GM12891 (cell line): ENCODE results near the gene MSRB1.

Experiments
- PAX5 ChIP-seq: IDR thresholded peaks from 2 replicates; pipeline ENCODE4 v1.6.1; 2011; ENCODE audit warnings: low read length, moderate library complexity, mild to moderate bottlenecking; ENCODE audit not compliant: insufficient read depth, severe bottlenecking
- POLR2A ChIP-seq: IDR thresholded peaks from 2 replicates; pipeline ENCODE4 v1.6.1; 2011; ENCODE audit warnings: low read depth, low read length, control low read depth
- POLR2AphosphoS5 ChIP-seq: IDR thresholded peaks from 2 replicates; pipeline ENCODE4 v1.6.1; 2011; ENCODE audit warnings: low read depth, low read length, control low read depth
- POU2F2 ChIP-seq: IDR thresholded peaks from 2 replicates; pipeline ENCODE4 v1.6.1; 2011; ENCODE audit warnings: low read depth, mild to moderate bottlenecking, control low read depth, low read length, moderate library complexity
- SPI1 ChIP-seq: IDR thresholded peaks from 2 replicates; pipeline ENCODE4 v1.6.1; 2011; ENCODE audit warnings: low read depth, low read length, control low read depth
- TAF1 ChIP-seq: IDR thresholded peaks from 2 replicates; pipeline ENCODE4 v1.6.1; 2011; ENCODE audit warnings: low read depth, low read length, control low read depth

- TF ChIP-seq POLR2A (no peak), TAF1 (no peak), POLR2AphosphoS5 (no peak), POU2F2 (no peak), SPI1 (no peak), PAX5 (no peak)
These were observed 36.5 kb upstream of the MSRB1 start for GRCh38 chr16:1979271-1980029.
